ENCODE measurements around the gene NOC2L. TPM values are rescaled to one million over a fixed set of nuclear protein-coding genes. Genes with fewer than 3 reads are reported as not detected.

The NOC2L gene
- total RNA-seq, 2 experiments from 2014 or later: 50.2 to 52.0 TPM

GRCh38 chr1:932776-933602 lies 26.1 kb downstream of the NOC2L start:
- Mint-ChIP-seq H3K4me1 (ENCODE audit: low read depth) (no peaks in the 10 kb centered on the region), H3K27me3 (peaks cover 50% of the 10 kb centered on the region), H3K36me3 (ENCODE audit: low read depth) (no peaks in the 10 kb centered on the region), H3K9me3 (no peaks in the 10 kb centered on the region), H3K27ac (no peak overlapping the region), H3K4me3 (no peak overlapping the region)
- no peak for TF ChIP-seq CTCF (IDR thresholded peaks at IDR 0.05)
- Histone ChIP-seq H3K27me3 (ENCODE audit: control insufficient read depth in 1 of 2, insufficient read depth in 2 of 2, low read length in 2 of 2) (peaks cover 24 to 27% of the 10 kb centered on the region in 2 experiments), H3K4me1 (ENCODE audit: insufficient read depth, low read length) (no peaks in the 10 kb centered on the region), H3K4me3 (ENCODE audit: low read length) (no peak overlapping the region), H3K36me3 (ENCODE audit: insufficient read depth, low read length) (no peaks in the 10 kb centered on the region), H3K9me3 (ENCODE audit: control insufficient read depth in 1 of 2, insufficient read depth in 1 of 2, low read length in 2 of 2) (peaks cover 0 to 28% of the 10 kb centered on the region in 2 experiments), H3K27ac (ENCODE audit: low read depth in 1 of 2, low read length in 2 of 2) (no peak overlapping the region)
- DNase-seq: no peak
- ATAC-seq (ENCODE audit: poor library complexity): no peak
- ChIA-PET CTCF (no interaction called here), POLR2A (no interaction called here)
- intact Hi-C loops (cut with DNase I, micrococcal nuclease): no loop called here

- no peaks in the 10 kb centered on the region for H3K9me3 Mint-ChIP-seq
- POLR2A ChIA-PET: no interaction called here
- DNase-seq: no peak
- H3K4me1 Mint-ChIP-seq (ENCODE audit: low read depth): no peaks in the 10 kb centered on the region
- peaks cover 0 to 32% of the 10 kb centered on the region in 2 experiments for H3K9me3 ChIP-seq (ENCODE audit: control insufficient read depth in 1 of 2, insufficient read depth in 1 of 2, low read length in 2 of 2)
- no peaks in the 10 kb centered on the region for H3K36me3 ChIP-seq (ENCODE audit: insufficient read depth, low read length)
- CTCF ChIA-PET: no interaction called here
- ATAC-seq (ENCODE audit: poor library complexity): no peak
- peaks cover 24 to 30% of the 10 kb centered on the region in 2 experiments for H3K27me3 ChIP-seq (ENCODE audit: control insufficient read depth in 1 of 2, insufficient read depth in 2 of 2, low read length in 2 of 2)
- H3K27ac Mint-ChIP-seq: no peak overlapping the region
- H3K27me3 Mint-ChIP-seq: peaks cover 54% of the 10 kb centered on the region
- no peak overlapping the region for H3K27ac ChIP-seq (ENCODE audit: low read depth in 1 of 2, low read length in 2 of 2)
- intact Hi-C loops (cut with DNase I, micrococcal nuclease): no loop called here
- H3K4me3 ChIP-seq (ENCODE audit: low read length): no peak overlapping the region
- H3K4me3 Mint-ChIP-seq: no peak overlapping the region
- no peaks in the 10 kb centered on the region for H3K4me1 ChIP-seq (ENCODE audit: insufficient read depth, low read length)
- H3K36me3 Mint-ChIP-seq (ENCODE audit: low read depth): no peaks in the 10 kb centered on the region
- TF ChIP-seq CTCF (IDR thresholded peaks at IDR 0.05): no peak
These were observed 26.9 kb downstream of the NOC2L start for GRCh38 chr1:932173-932510.

GRCh38 chr1:931380-932172 lies 27.5 kb downstream of the NOC2L start:
- no peak overlapping the region for H3K27ac ChIP-seq (ENCODE audit: low read depth in 1 of 2, low read length in 2 of 2)
- H3K27me3 ChIP-seq (ENCODE audit: control insufficient read depth in 1 of 2, insufficient read depth in 2 of 2, low read length in 2 of 2): peaks cover 28 to 29% of the 10 kb centered on the region in 2 experiments
- intact Hi-C loops (cut with DNase I, micrococcal nuclease): no loop called here
- no peaks in the 10 kb centered on the region for H3K4me1 Mint-ChIP-seq (ENCODE audit: low read depth)
- CTCF ChIA-PET: no interaction called here
- H3K36me3 ChIP-seq (ENCODE audit: insufficient read depth, low read length): no peaks in the 10 kb centered on the region
- no peaks in the 10 kb centered on the region for H3K9me3 Mint-ChIP-seq
- POLR2A ChIA-PET: no interaction called here
- no peak overlapping the region for H3K27ac Mint-ChIP-seq
- DNase-seq: no peak
- ATAC-seq (ENCODE audit: poor library complexity): no peak
- H3K9me3 ChIP-seq (ENCODE audit: control insufficient read depth in 1 of 2, insufficient read depth in 1 of 2, low read length in 2 of 2): peaks cover 0 to 34% of the 10 kb centered on the region in 2 experiments
- H3K27me3 Mint-ChIP-seq: peaks cover 53% of the 10 kb centered on the region
- H3K4me1 ChIP-seq (ENCODE audit: insufficient read depth, low read length): no peaks in the 10 kb centered on the region
- TF ChIP-seq CTCF (IDR thresholded peaks at IDR 0.05): no peak
- H3K4me3 ChIP-seq (ENCODE audit: low read length): no peak overlapping the region
- no peak overlapping the region for H3K4me3 Mint-ChIP-seq
- H3K36me3 Mint-ChIP-seq (ENCODE audit: low read depth): no peaks in the 10 kb centered on the region
